Glomerular visceral epithelial cell (primary cell): ENCODE measurements around the gene VBP1.
A peak's percentile ranks its signal among the peaks of the same experiment; 100 is the strongest.
"Not testable (repeated sequence)": the region's sequence is repeated elsewhere in the genome, so short reads cannot be mapped to it uniquely, and the experiment has no call there.

ENCODE experiments used
- DNase-seq: peaks from one replicate; pipeline ENCODE4 v3.0.0-alpha.2; 2016; ENCODE audit errors: extremely low spot score

VBP1 gene

GRCh38 chrX:155216179-155216939 is at the start of gene VBP1:
TSS of gene VBP1 (plus strand) at chrX:155216460. CDS start at chrX:155216483, 23 bp downstream.
- peak; percentile 93 for DNase-seq

GRCh38 chrX:155169881-155170280 is 46.4 kb upstream of the VBP1 start:
- no peak for DNase-seq

GRCh38 chrX:155179346-155179997 is 36.8 kb upstream of the VBP1 start:
- peak; percentile 0 for DNase-seq

- no peak for DNase-seq
These were observed 27.5 kb upstream of the VBP1 start for GRCh38 chrX:155188786-155189185.

GRCh38 chrX:155211208-155211607 is 5.1 kb upstream of the VBP1 start:
- DNase-seq: no peak

- DNase-seq: no peak
These were observed 2.5 kb upstream of the VBP1 start for GRCh38 chrX:155213731-155214130.

- no peak for DNase-seq
These were observed 649 bp upstream of the VBP1 start for GRCh38 chrX:155215443-155216178.

GRCh38 chrX:155216940-155217440 is 730 bp downstream of the VBP1 start:
- no peak for DNase-seq

GRCh38 chrX:155218777-155219176 is 2.5 kb downstream of the VBP1 start:
- no peak for DNase-seq

- no peak for DNase-seq
These were observed 5.1 kb downstream of the VBP1 start for GRCh38 chrX:155221351-155221750.

GRCh38 chrX:155223746-155224145 is 7.5 kb downstream of the VBP1 start:
- not testable (repeated sequence) for DNase-seq

GRCh38 chrX:155225774-155226173 is 9.5 kb downstream of the VBP1 start:
- no peak for DNase-seq

- DNase-seq: no peak
These were observed 14.9 kb downstream of the VBP1 start for GRCh38 chrX:155231163-155231562.

GRCh38 chrX:155235891-155236290 is 19.6 kb downstream of the VBP1 start:
- no peak for DNase-seq

GRCh38 chrX:155237719-155238118 is 21.5 kb downstream of the VBP1 start:
- DNase-seq: no peak

- DNase-seq: no peak
These were observed 26.0 kb downstream of the VBP1 start for GRCh38 chrX:155242300-155242699.

- DNase-seq: no peak
These were observed 30.5 kb downstream of the VBP1 start for GRCh38 chrX:155246748-155247147.

- no peak for DNase-seq
These were observed 31.2 kb downstream of the VBP1 start for GRCh38 chrX:155247497-155247896.

- DNase-seq: no peak
These were observed 35.1 kb downstream of the VBP1 start for GRCh38 chrX:155251391-155251790.

- no peak for DNase-seq
These were observed 43.5 kb downstream of the VBP1 start for GRCh38 chrX:155259752-155260151.

- DNase-seq: no peak
These were observed 46.9 kb downstream of the VBP1 start for GRCh38 chrX:155262970-155263754.
